GM12878 (cell line): ENCODE data around the gene AGTPBP1. TPM values are rescaled to one million over a fixed set of nuclear protein-coding genes. Genes with fewer than 3 reads are reported as not detected.

Experiments used
- CHD2 ChIP-seq: IDR thresholded peaks from 2 replicates; pipeline ENCODE4 v1.6.1; 2011; ENCODE audit warnings: low read depth, low read length, improper control_type of control experiment, borderline replicate concordance
- GATAD2B ChIP-seq: fragments of 450-650 bp; conservative IDR thresholded peaks from 2 replicates; pipeline ENCODE4 v1.6.1; 2017; ENCODE audit warnings: low read depth, mild to moderate bottlenecking, moderate library complexity
- HDGF ChIP-seq: fragments of 450-650 bp; IDR thresholded peaks from 2 replicates; pipeline ENCODE4 v1.6.1; 2016; ENCODE audit warnings: antibody characterized with exemption
- NFYA ChIP-seq: IDR thresholded peaks from 2 replicates; pipeline ENCODE4 v1.6.1; 2011; ENCODE audit warnings: low read depth, mild to moderate bottlenecking, low read length, improper control_type of control experiment, borderline replicate concordance
- SIN3A ChIP-seq: IDR thresholded peaks from 2 replicates; pipeline ENCODE4 v1.6.1; 2012; ENCODE audit warnings: low read depth, low read length, improper control_type of control experiment
- SPI1 ChIP-seq: IDR thresholded peaks from 2 replicates; pipeline ENCODE4 v1.6.1; 2011; ENCODE audit warnings: low read depth, mild to moderate bottlenecking, low read length, moderate library complexity, borderline replicate concordance; ENCODE audit not compliant: insufficient read depth
- SREBF1 ChIP-seq: IDR thresholded peaks from 2 replicates; pipeline ENCODE4 v1.6.1; 2012; ENCODE audit warnings: mild to moderate bottlenecking, low read length
- ZNF207 ChIP-seq: fragments of 450-650 bp; IDR thresholded peaks from 2 replicates; pipeline ENCODE4 v1.6.1; 2014; ENCODE audit warnings: antibody characterized with exemption, mild to moderate bottlenecking, borderline replicate concordance
- polyA plus RNA-seq, 11 experiments: library from polyadenylated mRNA; depleted of rRNA in 4 of 11; unstranded in 6 of 11; stranded (reverse) in 5 of 11; fragments of >200 nt; fragmentation: Nextera tagmentation in 4 of 11; fragmentation: Illumina TruSeq in 1 of 11; extraction: Ambion mirVana in 4 of 11; extraction: Trizol in 1 of 11; gene quantifications; 1 replicate in 1 of 11; 2 replicates in 10 of 11; pipeline versions ENCODE4 v1.2.1 to v1.2.3, GENCODE V29; 2011 to 2016; ENCODE audit warnings: inconsistent platforms in 2 of 11, missing spikeins in 2 of 11, low read depth in 1 of 11
- total RNA-seq, 4 experiments: library from RNA; depleted of rRNA in 3 of 4; stranded (reverse); fragments of >200 nt in 3 of 4; fragmentation: Illumina TruSeq in 1 of 4; extraction: Trizol in 1 of 4; gene quantifications; 2 replicates each; pipeline versions ENCODE4 v1.2.1 to v1.2.3, GENCODE V29; 2013 to 2021
- TF ChIP-seq, protein P1 (sequence below): fragments of 450-650 bp; formaldehyde crosslinking; IDR thresholded peaks from 2 replicates; pipeline ENCODE4 v1.4.0; 2020; ENCODE audit warnings: mild to moderate bottlenecking, moderate library complexity
- TF ChIP-seq, protein P2 (sequence below): IDR thresholded peaks from 2 replicates; pipeline ENCODE4 v1.6.1; 2012; ENCODE audit warnings: low read depth, low read length, improper control_type of control experiment
- TF ChIP-seq, protein P3 (sequence below): fragments of 450-650 bp; IDR thresholded peaks from 2 replicates; pipeline ENCODE4 v1.6.1; 2018; ENCODE audit warnings: borderline replicate concordance, mild to moderate bottlenecking; ENCODE audit not compliant: partially characterized antibody

The AGTPBP1 gene
- total and polyA plus RNA-seq, 10 of the 15 experiments (the other 5 are each of a cell fraction or from before 2014, with no cell fraction given): 6.1 to 35.2 (median 20.0) TPM

DNA sequence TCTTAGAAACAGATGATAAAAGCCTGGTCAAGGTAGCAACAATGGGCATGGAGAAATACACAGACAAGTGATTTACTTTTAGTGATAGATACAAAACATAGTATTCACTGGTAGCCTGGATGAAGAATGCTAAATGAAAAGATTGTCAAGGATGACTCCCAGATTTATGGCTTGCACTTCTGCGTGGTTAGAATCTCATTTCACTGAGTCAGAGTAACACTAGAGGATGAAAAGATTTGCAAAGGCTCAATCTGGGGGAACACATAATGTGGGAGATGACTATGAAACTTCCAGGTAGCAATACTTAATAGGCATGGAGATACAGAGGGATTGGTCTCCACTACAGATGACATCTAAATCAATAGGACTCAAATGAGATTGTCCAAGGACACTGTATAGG is 38.4 kb downstream of the AGTPBP1 start (continued):
- TF ChIP-seq, protein P1, sequence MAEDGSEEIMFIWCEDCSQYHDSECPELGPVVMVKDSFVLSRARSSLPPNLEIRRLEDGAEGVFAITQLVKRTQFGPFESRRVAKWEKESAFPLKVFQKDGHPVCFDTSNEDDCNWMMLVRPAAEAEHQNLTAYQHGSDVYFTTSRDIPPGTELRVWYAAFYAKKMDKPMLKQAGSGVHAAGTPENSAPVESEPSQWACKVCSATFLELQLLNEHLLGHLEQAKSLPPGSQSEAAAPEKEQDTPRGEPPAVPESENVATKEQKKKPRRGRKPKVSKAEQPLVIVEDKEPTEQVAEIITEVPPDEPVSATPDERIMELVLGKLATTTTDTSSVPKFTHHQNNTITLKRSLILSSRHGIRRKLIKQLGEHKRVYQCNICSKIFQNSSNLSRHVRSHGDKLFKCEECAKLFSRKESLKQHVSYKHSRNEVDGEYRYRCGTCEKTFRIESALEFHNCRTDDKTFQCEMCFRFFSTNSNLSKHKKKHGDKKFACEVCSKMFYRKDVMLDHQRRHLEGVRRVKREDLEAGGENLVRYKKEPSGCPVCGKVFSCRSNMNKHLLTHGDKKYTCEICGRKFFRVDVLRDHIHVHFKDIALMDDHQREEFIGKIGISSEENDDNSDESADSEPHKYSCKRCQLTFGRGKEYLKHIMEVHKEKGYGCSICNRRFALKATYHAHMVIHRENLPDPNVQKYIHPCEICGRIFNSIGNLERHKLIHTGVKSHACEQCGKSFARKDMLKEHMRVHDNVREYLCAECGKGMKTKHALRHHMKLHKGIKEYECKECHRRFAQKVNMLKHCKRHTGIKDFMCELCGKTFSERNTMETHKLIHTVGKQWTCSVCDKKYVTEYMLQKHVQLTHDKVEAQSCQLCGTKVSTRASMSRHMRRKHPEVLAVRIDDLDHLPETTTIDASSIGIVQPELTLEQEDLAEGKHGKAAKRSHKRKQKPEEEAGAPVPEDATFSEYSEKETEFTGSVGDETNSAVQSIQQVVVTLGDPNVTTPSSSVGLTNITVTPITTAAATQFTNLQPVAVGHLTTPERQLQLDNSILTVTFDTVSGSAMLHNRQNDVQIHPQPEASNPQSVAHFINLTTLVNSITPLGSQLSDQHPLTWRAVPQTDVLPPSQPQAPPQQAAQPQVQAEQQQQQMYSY (CRISPR knock-in tag): no peak
- TF ChIP-seq GATAD2B (no peak), ZNF207 (no peak), SIN3A (no peak), SREBF1 (no peak), NFYA (no peak), SPI1 (no peak), CHD2 (no peak), HDGF (no peak)
- TF ChIP-seq, protein P2, sequence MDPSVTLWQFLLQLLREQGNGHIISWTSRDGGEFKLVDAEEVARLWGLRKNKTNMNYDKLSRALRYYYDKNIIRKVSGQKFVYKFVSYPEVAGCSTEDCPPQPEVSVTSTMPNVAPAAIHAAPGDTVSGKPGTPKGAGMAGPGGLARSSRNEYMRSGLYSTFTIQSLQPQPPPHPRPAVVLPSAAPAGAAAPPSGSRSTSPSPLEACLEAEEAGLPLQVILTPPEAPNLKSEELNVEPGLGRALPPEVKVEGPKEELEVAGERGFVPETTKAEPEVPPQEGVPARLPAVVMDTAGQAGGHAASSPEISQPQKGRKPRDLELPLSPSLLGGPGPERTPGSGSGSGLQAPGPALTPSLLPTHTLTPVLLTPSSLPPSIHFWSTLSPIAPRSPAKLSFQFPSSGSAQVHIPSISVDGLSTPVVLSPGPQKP: no peak
- TF ChIP-seq, protein P3, sequence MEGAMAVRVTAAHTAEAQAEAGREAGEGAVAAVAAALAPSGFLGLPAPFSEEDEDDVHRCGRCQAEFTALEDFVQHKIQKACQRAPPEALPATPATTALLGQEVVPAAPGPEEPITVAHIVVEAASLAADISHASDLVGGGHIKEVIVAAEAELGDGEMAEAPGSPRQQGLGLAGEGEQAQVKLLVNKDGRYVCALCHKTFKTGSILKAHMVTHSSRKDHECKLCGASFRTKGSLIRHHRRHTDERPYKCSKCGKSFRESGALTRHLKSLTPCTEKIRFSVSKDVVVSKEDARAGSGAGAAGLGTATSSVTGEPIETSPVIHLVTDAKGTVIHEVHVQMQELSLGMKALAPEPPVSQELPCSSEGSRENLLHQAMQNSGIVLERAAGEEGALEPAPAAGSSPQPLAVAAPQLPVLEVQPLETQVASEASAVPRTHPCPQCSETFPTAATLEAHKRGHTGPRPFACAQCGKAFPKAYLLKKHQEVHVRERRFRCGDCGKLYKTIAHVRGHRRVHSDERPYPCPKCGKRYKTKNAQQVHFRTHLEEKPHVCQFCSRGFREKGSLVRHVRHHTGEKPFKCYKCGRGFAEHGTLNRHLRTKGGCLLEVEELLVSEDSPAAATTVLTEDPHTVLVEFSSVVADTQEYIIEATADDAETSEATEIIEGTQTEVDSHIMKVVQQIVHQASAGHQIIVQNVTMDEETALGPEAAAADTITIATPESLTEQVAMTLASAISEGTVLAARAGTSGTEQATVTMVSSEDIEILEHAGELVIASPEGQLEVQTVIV: no peak
